Upper lobe of left lung (tissue), 6 donors: Measurements from ENCODE around the gene SPDEF. TPM values are rescaled to one million over a fixed set of nuclear protein-coding genes. Genes with fewer than 3 reads are reported as not detected.

Source experiments
- total RNA-seq, 6 donors: library from RNA; depleted of rRNA in 4 of 6; stranded (reverse); fragments of >200 nt in 4 of 6; gene quantifications; one replicate each; pipeline versions ENCODE4 v1.1.0 to v1.2.1, GENCODE V29; 2016 to 2021
- donor health status: DM: no; HTN: no; CAD: no; lungs with moderate emphysema.
- donor health status: DM: no; HTN: yes; CAD: no; lungs with severe emphysema.

SPDEF gene
- total RNA-seq, 6 donors from 2014 or later: 0.61 to 5.2 (median 3.8) TPM

Other genes with a start within 250 kb of the SPDEF start
- gene NUDT3, start 163.7 kb downstream of the SPDEF start, total RNA-seq: 10 to 100 TPM; 15.1 to 32.7 (median 26.0) TPM
- gene RPS10, start 130.3 kb downstream of the SPDEF start, total RNA-seq: 1,000 to 10,000 TPM in 4 of 6 donors, 100 to 1,000 TPM in 2; 383 to 1,975 (median 1,074) TPM
- gene PACSIN1, start 90.3 kb downstream of the SPDEF start, total RNA-seq: 1 to 10 TPM in 1 of 6 donors, under 1 TPM in 2, not detected in 3; 0.06 to 3.0 (median 0.17) TPM
- gene ILRUN, start 140.4 kb upstream of the SPDEF start, total RNA-seq: 100 to 1,000 TPM in 2 of 6 donors, 10 to 100 TPM in 4; 50.3 to 111 (median 93.6) TPM
- gene SNRPC, start 201.2 kb upstream of the SPDEF start, total RNA-seq: 10 to 100 TPM; 19.9 to 76.0 (median 43.8) TPM
- 10 to 100 TPM; 10.5 to 23.0 (median 17.9) TPM for gene BLTP3A, start 235.8 kb upstream of the SPDEF start, total RNA-seq